CD4-positive, alpha-beta memory T cell (primary cell): ENCODE measurements around the gene DDX41. TPM values are rescaled to one million over a fixed set of nuclear protein-coding genes. Genes with fewer than 3 reads are reported as not detected.

ENCODE experiments used
- CTCF ChIA-PET: fragments of 350-600 bp; sonication (Branson Sonifier 250); formaldehyde crosslinking; loops from one replicate; lab custom pipeline; 2021; ENCODE audit warnings: inconsistent platforms; ENCODE audit not compliant: partially characterized antibody; lab: Charles Lee
- POLR2A ChIA-PET: fragments of 350-600 bp; sonication (Branson Sonifier 250); formaldehyde crosslinking; loops from one replicate; lab custom pipeline; 2021; ENCODE audit not compliant: partially characterized antibody; lab: Charles Lee
- DNase-seq, 5 donors: peaks; one replicate each; pipeline versions ENCODE4 v3.0.0 to v3.0.0-alpha.2; 2020 to 2022; ENCODE audit warnings: mixed read lengths in 1 of 5
- H3K27ac ChIP-seq: one replicate; pipeline ENCODE4 v1.7.0; 2013; ENCODE audit warnings: low read depth, low read length
- H3K27me3 ChIP-seq: 2 replicates; pipeline ENCODE4 v1.7.0; 2013; ENCODE audit warnings: mild to moderate bottlenecking, low read length, moderate library complexity; ENCODE audit not compliant: insufficient read depth
- H3K36me3 ChIP-seq: 2 replicates; pipeline ENCODE4 v1.7.0; 2013; ENCODE audit warnings: mild to moderate bottlenecking, low read length, moderate library complexity; ENCODE audit not compliant: insufficient read depth
- H3K4me1 ChIP-seq: 2 replicates; pipeline ENCODE4 v1.7.0; 2013; ENCODE audit warnings: mild to moderate bottlenecking, low read length, moderate library complexity; ENCODE audit not compliant: insufficient read depth
- H3K4me3 ChIP-seq, 2 donors: one replicate each; pipeline ENCODE4 v1.7.0; 2013; ENCODE audit warnings: low read length in 2 of 2, mild to moderate bottlenecking in 1 of 2
- H3K9me3 ChIP-seq, 2 donors: one replicate each; pipeline ENCODE4 v1.7.0; 2013; ENCODE audit warnings: low read length in 2 of 2, control low read depth in 1 of 2; ENCODE audit not compliant: control insufficient read depth in 1 of 2
- H3K27ac Mint-ChIP-seq, 7 donors: one replicate each; pipeline ENCODE4 v1.8.0; 2020 to 2021; ENCODE audit warnings: mixed read lengths in 7 of 7, mild to moderate bottlenecking in 6 of 7, inconsistent platforms in 3 of 7, moderate library complexity in 3 of 7
- H3K27me3 Mint-ChIP-seq, 2 donors: one replicate each; pipeline ENCODE4 v1.8.0; 2020 to 2021; ENCODE audit warnings: mixed read lengths in 2 of 2
- H3K36me3 Mint-ChIP-seq, 2 donors: one replicate each; pipeline ENCODE4 v1.8.0; 2020 to 2021; ENCODE audit warnings: mixed read lengths in 2 of 2, inconsistent platforms in 1 of 2, mild to moderate bottlenecking in 1 of 2
- H3K4me1 Mint-ChIP-seq, 4 donors: one replicate each; pipeline ENCODE4 v1.8.0; 2020 to 2021; ENCODE audit warnings: mixed read lengths in 4 of 4, mild to moderate bottlenecking in 1 of 4
- H3K4me3 Mint-ChIP-seq, 8 donors: one replicate each; pipeline ENCODE4 v1.8.0; 2020 to 2021; ENCODE audit warnings: mixed read lengths in 8 of 8, mild to moderate bottlenecking in 7 of 8, moderate library complexity in 6 of 8, inconsistent platforms in 3 of 8
- H3K9me3 Mint-ChIP-seq, 8 donors: one replicate each; pipeline ENCODE4 v1.8.0; 2020 to 2021; ENCODE audit warnings: mixed read lengths in 8 of 8, mild to moderate bottlenecking in 5 of 8, inconsistent platforms in 3 of 8, moderate library complexity in 1 of 8
- intact Hi-C: fragments of 100-400 bp; cut with micrococcal nuclease; formaldehyde crosslinking; loops from one replicate; pipeline ENCODE4 v1.15.1; 2023
- polyA plus RNA-seq, 2 donors: library from polyadenylated mRNA; unstranded; fragments of 300-500 nt; fragmentation: Illumina TruSeq; gene quantifications; one replicate each; pipeline ENCODE4 v1.2.3, GENCODE V29; 2021
- total RNA-seq, 2 experiments: library from RNA; stranded (reverse); gene quantifications; one replicate each; pipeline ENCODE4 v1.2.3, GENCODE V29; 2021

Gene DDX41
- total and polyA plus RNA-seq, 4 experiments from 2014 or later, result 47.6 to 80.3 (median 62.0) TPM

DNA sequence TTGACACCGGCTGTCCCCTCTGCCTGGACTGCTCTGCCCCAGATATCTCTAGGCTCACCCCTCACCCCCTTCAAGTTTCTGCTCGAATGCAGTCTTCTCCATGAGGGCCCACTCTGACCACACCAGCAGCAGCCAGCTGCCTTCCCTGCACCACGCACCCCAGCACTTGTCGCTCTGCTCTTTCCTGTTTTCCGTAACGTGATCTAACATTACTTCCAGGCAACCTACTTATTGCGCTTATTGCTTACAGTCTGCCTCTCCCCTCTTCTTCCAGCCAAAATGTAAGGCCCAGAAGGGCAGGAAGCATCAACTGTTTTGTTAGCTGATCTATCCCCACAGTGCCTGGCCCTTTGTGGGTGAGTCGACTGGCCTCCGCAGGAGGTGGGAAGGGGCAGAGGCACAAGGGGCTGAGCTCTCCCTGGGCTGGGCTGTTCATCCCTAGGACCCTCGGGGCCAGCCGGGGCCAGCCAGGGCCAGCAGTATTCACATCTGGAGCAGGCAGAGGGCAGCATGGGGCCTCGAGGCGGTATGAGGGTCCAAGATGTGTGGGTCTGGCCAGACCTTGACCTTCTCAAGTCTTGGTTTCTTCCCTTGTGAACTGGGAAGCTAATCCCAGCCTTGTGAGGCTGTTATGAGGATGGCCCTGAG, 31.7 kb downstream of the DDX41 start:
- peaks cover 0 to 2% (median 0%) of the 10 kb centered on the region in 8 donors for H3K9me3 Mint-ChIP-seq
- peaks cover 0 to 3% of the 10 kb centered on the region in 2 donors for H3K36me3 Mint-ChIP-seq
- no peak overlapping the region for H3K4me3 ChIP-seq
- CTCF ChIA-PET, result interaction anchor here (0.9 kb wide), 1 partner anchor 94 kb away, joined by 3 read pairs; no protein-coding TSS in a partner anchor
- no peak overlapping the region for H3K4me3 Mint-ChIP-seq
- no peaks in the 10 kb centered on the region for H3K4me1 ChIP-seq
- H3K27me3 Mint-ChIP-seq, result no peaks in the 10 kb centered on the region
- H3K27ac ChIP-seq, result no peak overlapping the region
- POLR2A ChIA-PET, result no interaction called here
- H3K27ac Mint-ChIP-seq, result peak overlapping the region in 1 of 7 donors; percentile 81
- H3K4me1 Mint-ChIP-seq, result peaks cover 0 to 5% (median 2%) of the 10 kb centered on the region in 4 donors
- no peak for DNase-seq
- H3K27me3 ChIP-seq, result no peaks in the 10 kb centered on the region
- intact Hi-C loops, result no loop called here
- no peaks in the 10 kb centered on the region for H3K9me3 ChIP-seq
- no peaks in the 10 kb centered on the region for H3K36me3 ChIP-seq

DNA sequence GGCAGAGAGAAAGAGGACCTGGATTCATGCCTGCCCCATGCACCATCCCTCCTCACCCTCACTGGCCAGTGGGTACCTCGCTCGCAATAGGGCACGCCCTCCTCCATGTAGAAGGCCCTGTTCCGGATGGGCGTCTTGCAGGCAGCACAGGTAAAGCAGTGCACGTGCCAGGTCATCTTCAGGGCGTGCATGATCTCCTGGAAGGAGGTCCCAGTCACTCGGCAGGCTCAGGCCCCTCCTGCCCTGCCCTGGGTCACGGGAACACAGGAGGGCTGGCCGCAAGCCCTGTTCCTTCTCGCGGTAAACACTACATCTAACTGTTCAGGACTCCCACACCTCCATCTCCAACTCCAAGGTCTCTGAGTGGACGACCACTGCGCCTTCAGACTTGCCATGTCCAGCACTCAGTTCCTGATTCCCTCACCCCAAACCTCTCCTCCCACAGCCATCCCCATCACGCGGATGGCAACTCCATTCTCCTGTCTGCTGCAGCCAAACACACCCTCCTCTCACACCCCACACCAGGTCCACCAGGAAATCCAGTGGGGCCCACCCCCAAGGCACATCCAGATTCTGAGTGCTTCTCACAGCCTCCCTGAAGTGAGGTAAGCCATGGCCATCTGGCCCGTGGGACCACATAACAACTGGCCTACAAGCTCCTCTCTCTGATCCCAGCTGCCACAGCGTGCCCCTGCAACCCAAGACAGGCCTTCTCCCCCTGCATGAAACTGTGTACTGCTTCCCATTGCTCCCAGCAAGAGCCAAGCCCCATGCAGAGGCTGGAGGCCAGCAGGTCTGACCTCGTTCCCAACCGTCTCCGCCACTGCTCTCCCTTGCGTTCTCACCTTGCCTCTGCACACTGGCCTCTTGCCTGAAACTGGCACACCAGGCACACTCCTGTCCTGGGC, 32.5 kb downstream of the DDX41 start:
- Mint-ChIP-seq H3K36me3 (peaks cover 0 to 1% of the 10 kb centered on the region in 2 donors), H3K4me3 (no peak overlapping the region), H3K4me1 (peaks cover 0 to 8% (median 3%) of the 10 kb centered on the region in 4 donors), H3K9me3 (peaks cover 0 to 2% (median 0%) of the 10 kb centered on the region in 8 donors), H3K27me3 (no peaks in the 10 kb centered on the region), H3K27ac (peak overlapping the region in 1 of 7 donors; percentile 81)
- Histone ChIP-seq H3K4me3 (no peak overlapping the region), H3K36me3 (no peaks in the 10 kb centered on the region), H3K9me3 (no peaks in the 10 kb centered on the region), H3K27me3 (no peaks in the 10 kb centered on the region), H3K4me1 (no peaks in the 10 kb centered on the region), H3K27ac (no peak overlapping the region)
- ChIA-PET CTCF (no interaction called here), POLR2A (no interaction called here)
- no peak for DNase-seq
- intact Hi-C loops, result no loop called here

DNA sequence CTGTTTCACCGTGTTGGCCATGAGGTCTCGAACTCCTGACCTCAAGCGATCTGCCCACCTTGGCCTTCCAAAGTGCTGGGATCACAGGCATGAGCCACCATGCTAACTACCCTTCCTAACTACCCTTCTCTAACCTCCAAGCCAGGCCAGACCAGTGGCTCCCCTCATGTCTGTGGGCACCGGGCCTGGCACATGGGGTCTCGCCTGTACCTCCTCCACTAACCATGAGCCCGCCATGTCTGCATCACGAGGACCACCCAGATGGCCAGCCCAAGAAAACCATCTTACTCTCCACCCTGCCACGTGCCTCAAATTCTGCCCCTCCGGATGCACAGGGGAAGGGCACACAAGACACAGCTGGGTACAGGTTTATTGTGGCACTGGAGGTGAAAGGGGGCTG, 33.7 kb downstream of the DDX41 start:
- no peak overlapping the region for H3K4me3 Mint-ChIP-seq
- peaks cover 0 to 1% of the 10 kb centered on the region in 2 donors for H3K36me3 Mint-ChIP-seq
- Histone ChIP-seq H3K27me3 (no peaks in the 10 kb centered on the region), H3K36me3 (no peaks in the 10 kb centered on the region), H3K9me3 (no peaks in the 10 kb centered on the region), H3K27ac (no peak overlapping the region), H3K4me1 (no peaks in the 10 kb centered on the region), H3K4me3 (no peak overlapping the region)
- H3K27me3 Mint-ChIP-seq, result no peaks in the 10 kb centered on the region
- no peak for DNase-seq
- H3K4me1 Mint-ChIP-seq, result peaks cover 2 to 13% (median 4%) of the 10 kb centered on the region in 4 donors
- no peak overlapping the region for H3K27ac Mint-ChIP-seq
- intact Hi-C loops, result no loop called here
- CTCF ChIA-PET, result no interaction called here
- peaks cover 0 to 2% (median 0%) of the 10 kb centered on the region in 8 donors for H3K9me3 Mint-ChIP-seq
- POLR2A ChIA-PET, result no interaction called here

DNA sequence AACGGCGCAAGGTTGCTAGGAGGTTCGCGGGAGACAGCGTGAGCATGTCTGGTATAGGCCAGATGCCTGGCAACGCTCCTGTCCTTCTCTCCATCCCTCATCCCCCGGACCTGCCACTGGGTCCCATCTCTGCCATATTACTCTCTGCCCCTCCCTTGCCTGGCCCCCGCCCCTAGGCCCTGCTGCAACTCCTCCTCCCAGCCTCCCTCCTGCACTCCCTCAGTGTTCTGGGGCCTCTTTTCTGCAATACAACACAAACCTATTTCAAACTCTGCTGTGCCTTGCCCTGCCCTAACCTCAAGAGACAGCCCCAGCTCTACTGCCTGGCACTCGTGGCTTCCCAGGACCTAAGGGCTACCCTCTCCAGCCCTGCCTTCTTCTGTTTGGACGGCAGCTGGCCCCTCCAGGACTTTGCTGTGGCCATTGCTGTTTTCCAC, 34.4 kb downstream of the DDX41 start:
- Mint-ChIP-seq H3K36me3 (peaks cover 0 to 1% of the 10 kb centered on the region in 2 donors), H3K27me3 (no peaks in the 10 kb centered on the region), H3K9me3 (no peaks in the 10 kb centered on the region), H3K4me3 (no peak overlapping the region), H3K27ac (no peak overlapping the region), H3K4me1 (peaks cover 2 to 13% (median 4%) of the 10 kb centered on the region in 4 donors)
- H3K9me3 ChIP-seq, result no peaks in the 10 kb centered on the region
- H3K27me3 ChIP-seq, result no peaks in the 10 kb centered on the region
- no peaks in the 10 kb centered on the region for H3K36me3 ChIP-seq
- ChIA-PET CTCF (no interaction called here), POLR2A (interaction anchor here (1.5 kb wide), 1 partner anchor 35 kb away, joined by 3 read pairs; no protein-coding TSS in a partner anchor)
- H3K4me3 ChIP-seq, result no peak overlapping the region
- H3K27ac ChIP-seq, result no peak overlapping the region
- intact Hi-C loops, result no loop called here
- no peak for DNase-seq
- H3K4me1 ChIP-seq, result no peaks in the 10 kb centered on the region

DNA sequence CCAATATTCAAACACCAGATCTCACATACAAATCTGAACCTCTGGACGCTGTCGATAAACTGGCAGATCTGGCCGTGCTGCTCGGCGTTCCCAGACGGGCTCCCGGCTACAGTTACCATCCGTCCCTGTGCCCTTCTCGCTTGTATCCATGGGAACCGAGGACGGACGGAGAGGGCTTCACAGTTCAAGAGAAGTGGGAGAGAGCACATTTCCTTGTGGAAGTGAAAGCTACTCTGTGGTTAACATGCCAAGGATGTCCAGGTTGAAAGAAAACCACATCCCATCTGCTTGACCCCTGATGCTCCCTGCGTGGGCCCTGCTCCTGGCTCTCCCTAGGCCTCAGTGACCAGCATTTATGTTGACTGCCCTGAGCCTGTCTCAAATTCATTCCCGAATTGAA, 37.0 kb downstream of the DDX41 start:
- Mint-ChIP-seq H3K27me3 (no peaks in the 10 kb centered on the region), H3K4me3 (no peak overlapping the region), H3K4me1 (peaks cover 2 to 26% (median 9%) of the 10 kb centered on the region in 4 donors), H3K36me3 (no peaks in the 10 kb centered on the region), H3K9me3 (no peaks in the 10 kb centered on the region), H3K27ac (peak overlapping the region in 3 of 7 donors; percentile 42 to 86 (median 63))
- Histone ChIP-seq H3K4me3 (no peak overlapping the region), H3K27me3 (no peaks in the 10 kb centered on the region), H3K27ac (no peak overlapping the region), H3K36me3 (no peaks in the 10 kb centered on the region), H3K4me1 (no peaks in the 10 kb centered on the region), H3K9me3 (no peaks in the 10 kb centered on the region)
- DNase-seq, result no peak
- CTCF ChIA-PET, result interaction anchor here (0.8 kb wide), 1 partner anchor 25 kb away, joined by 3 read pairs; no protein-coding TSS in a partner anchor
- POLR2A ChIA-PET, result no interaction called here
- intact Hi-C loops, result no loop called here

DNA sequence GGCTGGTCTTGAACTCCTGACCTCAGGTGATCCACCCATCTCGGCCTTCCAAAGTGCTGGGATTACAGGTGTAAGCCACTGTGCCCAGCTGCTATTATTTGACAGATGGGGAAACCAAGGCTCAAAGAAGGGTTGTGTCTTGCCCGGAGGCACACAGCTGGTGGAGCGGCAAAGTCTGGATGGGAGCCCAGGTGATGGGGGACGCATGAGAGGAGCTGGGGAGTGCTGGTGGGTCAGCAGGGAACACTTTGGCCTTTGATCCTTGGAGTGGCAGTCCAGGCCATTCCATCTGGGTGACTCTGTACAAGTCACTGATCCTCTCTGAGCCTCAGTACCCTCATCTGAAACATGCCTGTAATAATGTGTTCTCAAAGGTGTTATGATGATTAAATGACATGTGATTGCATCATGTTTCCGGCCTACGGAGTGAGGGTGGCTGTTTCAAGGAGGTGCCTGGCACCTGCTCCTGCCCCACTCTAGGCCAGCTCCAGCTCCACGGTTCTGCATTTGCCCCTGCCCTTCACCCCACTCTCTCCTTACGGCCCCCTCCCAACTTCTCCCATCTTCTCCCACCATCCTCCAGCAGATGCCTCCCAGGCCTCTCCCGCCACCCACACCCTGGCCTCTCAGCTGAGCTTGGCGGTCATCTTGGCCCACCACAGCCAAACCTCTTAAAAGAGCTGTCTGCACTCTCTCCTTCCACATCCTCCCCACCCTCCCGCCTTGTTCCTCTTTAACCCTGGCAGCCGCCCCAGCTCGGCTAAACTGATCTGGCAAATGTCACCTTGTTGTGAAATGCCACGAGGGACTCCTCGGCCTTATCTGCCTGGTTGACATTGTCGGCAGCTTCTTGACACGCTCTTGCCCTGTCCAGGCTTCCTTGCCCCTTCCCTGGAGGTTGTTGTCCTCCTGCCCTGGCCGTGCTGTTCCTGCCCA, 37.8 kb downstream of the DDX41 start:
- H3K4me3 Mint-ChIP-seq, result peak overlapping the region in 1 of 8 donors; percentile 5
- DNase-seq, result no peak
- Histone ChIP-seq H3K9me3 (no peaks in the 10 kb centered on the region), H3K27me3 (no peaks in the 10 kb centered on the region), H3K4me3 (no peak overlapping the region), H3K27ac (no peak overlapping the region), H3K4me1 (no peaks in the 10 kb centered on the region), H3K36me3 (no peaks in the 10 kb centered on the region)
- intact Hi-C loops, result no loop called here
- ChIA-PET CTCF (interaction anchor here (1.2 to 1.3 kb wide), 2 partner anchors 14 to 22 kb away, joined by 3 to 4 read pairs; no protein-coding TSS in a partner anchor), POLR2A (no interaction called here)
- H3K9me3 Mint-ChIP-seq, result no peaks in the 10 kb centered on the region
- H3K27ac Mint-ChIP-seq, result peak overlapping the region in 6 of 7 donors; percentile 24 to 77 (median 72)
- H3K4me1 Mint-ChIP-seq, result peaks cover 2 to 32% (median 8%) of the 10 kb centered on the region in 4 donors
- peaks cover 0 to 3% of the 10 kb centered on the region in 2 donors for H3K27me3 Mint-ChIP-seq
- no peaks in the 10 kb centered on the region for H3K36me3 Mint-ChIP-seq
